Measurements from ENCODE around the gene ST6GALNAC4. TPM values are rescaled to one million over a fixed set of nuclear protein-coding genes. Genes with fewer than 3 reads are reported as not detected.

ST6GALNAC4 gene
- total and polyA plus RNA-seq, 9 of the 15 experiments (the other 6 are each of a cell fraction or from before 2014, with no cell fraction given) = 2.6 to 43.1 (median 15.4) TPM

DNA sequence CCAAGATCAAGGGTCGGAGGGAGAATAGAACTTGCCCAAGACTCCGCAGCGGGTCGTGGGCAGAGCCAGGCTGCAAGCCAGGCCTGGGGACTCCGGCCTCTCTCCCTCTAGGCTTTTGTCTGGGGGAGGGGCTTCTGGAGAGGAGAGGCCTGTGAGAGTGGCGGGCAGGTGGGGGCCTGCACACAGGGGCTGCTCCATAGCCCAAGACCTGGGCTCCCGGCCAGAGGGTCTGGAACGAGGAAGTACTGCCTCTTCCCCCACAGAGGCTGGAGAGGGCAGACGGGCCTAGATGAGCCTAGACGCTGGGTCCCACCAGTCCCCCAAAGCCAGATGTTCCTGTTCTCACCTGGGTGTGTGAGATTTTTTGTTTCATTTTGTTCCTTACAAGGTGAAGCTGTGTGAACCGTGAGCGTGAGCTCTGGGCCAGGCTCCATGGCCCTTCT lies 12.3 kb downstream of the ST6GALNAC4 start (continued):
- TF ChIP-seq ZSCAN29 (IDR thresholded peaks at IDR 0.05) (no peak), ARID2 (IDR thresholded peaks at IDR 0.05) (no peak), SNIP1 (IDR thresholded peaks at IDR 0.05; ENCODE audit: low read depth) (no peak), MNT (conservative IDR thresholded peaks at IDR 0.05) (no peak), TBP (optimal IDR thresholded peaks at IDR 0.05; ENCODE audit: low read depth, low read length) (no peak), CHD4 (IDR thresholded peaks at IDR 0.05; ENCODE audit: insufficient read depth, insufficient replicate concordance, low read depth, low read length, poor library complexity, severe bottlenecking) (no peak), ZNF184 (CRISPR knock-in tag; IDR thresholded peaks at IDR 0.05) (no peak), CBX2 (IDR thresholded peaks at IDR 0.05; ENCODE audit: insufficient read depth, low read length, poor library complexity, severe bottlenecking) (no peak), LCOR (CRISPR knock-in tag; IDR thresholded peaks at IDR 0.05) (no peak), MAX (CRISPR knock-in tag; IDR thresholded peaks at IDR 0.05) (no peak), HDAC3 (IDR thresholded peaks at IDR 0.05; ENCODE audit: borderline replicate concordance, partially characterized antibody) (no peak), ZNF717 (CRISPR knock-in tag; IDR thresholded peaks at IDR 0.05) (no peak)
- TF ChIP-seq, protein P1, sequence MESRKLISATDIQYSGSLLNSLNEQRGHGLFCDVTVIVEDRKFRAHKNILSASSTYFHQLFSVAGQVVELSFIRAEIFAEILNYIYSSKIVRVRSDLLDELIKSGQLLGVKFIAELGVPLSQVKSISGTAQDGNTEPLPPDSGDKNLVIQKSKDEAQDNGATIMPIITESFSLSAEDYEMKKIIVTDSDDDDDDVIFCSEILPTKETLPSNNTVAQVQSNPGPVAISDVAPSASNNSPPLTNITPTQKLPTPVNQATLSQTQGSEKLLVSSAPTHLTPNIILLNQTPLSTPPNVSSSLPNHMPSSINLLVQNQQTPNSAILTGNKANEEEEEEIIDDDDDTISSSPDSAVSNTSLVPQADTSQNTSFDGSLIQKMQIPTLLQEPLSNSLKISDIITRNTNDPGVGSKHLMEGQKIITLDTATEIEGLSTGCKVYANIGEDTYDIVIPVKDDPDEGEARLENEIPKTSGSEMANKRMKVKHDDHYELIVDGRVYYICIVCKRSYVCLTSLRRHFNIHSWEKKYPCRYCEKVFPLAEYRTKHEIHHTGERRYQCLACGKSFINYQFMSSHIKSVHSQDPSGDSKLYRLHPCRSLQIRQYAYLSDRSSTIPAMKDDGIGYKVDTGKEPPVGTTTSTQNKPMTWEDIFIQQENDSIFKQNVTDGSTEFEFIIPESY (CRISPR knock-in tag; IDR thresholded peaks at IDR 0.05) = no peak
- TF ChIP-seq, protein P2, sequence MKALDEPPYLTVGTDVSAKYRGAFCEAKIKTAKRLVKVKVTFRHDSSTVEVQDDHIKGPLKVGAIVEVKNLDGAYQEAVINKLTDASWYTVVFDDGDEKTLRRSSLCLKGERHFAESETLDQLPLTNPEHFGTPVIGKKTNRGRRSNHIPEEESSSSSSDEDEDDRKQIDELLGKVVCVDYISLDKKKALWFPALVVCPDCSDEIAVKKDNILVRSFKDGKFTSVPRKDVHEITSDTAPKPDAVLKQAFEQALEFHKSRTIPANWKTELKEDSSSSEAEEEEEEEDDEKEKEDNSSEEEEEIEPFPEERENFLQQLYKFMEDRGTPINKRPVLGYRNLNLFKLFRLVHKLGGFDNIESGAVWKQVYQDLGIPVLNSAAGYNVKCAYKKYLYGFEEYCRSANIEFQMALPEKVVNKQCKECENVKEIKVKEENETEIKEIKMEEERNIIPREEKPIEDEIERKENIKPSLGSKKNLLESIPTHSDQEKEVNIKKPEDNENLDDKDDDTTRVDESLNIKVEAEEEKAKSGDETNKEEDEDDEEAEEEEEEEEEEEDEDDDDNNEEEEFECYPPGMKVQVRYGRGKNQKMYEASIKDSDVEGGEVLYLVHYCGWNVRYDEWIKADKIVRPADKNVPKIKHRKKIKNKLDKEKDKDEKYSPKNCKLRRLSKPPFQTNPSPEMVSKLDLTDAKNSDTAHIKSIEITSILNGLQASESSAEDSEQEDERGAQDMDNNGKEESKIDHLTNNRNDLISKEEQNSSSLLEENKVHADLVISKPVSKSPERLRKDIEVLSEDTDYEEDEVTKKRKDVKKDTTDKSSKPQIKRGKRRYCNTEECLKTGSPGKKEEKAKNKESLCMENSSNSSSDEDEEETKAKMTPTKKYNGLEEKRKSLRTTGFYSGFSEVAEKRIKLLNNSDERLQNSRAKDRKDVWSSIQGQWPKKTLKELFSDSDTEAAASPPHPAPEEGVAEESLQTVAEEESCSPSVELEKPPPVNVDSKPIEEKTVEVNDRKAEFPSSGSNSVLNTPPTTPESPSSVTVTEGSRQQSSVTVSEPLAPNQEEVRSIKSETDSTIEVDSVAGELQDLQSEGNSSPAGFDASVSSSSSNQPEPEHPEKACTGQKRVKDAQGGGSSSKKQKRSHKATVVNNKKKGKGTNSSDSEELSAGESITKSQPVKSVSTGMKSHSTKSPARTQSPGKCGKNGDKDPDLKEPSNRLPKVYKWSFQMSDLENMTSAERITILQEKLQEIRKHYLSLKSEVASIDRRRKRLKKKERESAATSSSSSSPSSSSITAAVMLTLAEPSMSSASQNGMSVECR (CRISPR knock-in tag; IDR thresholded peaks at IDR 0.05) = no peak
- TF ChIP-seq, protein P3, sequence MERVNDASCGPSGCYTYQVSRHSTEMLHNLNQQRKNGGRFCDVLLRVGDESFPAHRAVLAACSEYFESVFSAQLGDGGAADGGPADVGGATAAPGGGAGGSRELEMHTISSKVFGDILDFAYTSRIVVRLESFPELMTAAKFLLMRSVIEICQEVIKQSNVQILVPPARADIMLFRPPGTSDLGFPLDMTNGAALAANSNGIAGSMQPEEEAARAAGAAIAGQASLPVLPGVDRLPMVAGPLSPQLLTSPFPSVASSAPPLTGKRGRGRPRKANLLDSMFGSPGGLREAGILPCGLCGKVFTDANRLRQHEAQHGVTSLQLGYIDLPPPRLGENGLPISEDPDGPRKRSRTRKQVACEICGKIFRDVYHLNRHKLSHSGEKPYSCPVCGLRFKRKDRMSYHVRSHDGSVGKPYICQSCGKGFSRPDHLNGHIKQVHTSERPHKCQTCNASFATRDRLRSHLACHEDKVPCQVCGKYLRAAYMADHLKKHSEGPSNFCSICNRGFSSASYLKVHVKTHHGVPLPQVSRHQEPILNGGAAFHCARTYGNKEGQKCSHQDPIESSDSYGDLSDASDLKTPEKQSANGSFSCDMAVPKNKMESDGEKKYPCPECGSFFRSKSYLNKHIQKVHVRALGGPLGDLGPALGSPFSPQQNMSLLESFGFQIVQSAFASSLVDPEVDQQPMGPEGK (CRISPR knock-in tag; IDR thresholded peaks at IDR 0.05; ENCODE audit: borderline replicate concordance) = no peak
